NCI-H524 treated with DMSO at 0.1 percent for 48 hours (cell line): ENCODE results near the gene SIRT3.
"Not testable (repeated sequence)": the region's sequence is repeated elsewhere in the genome, so short reads cannot be mapped to it uniquely, and the experiment has no call there.

Experiments
- DNase-seq: peaks from one replicate; lab custom pipeline; 2025; lab: John Stamatoyannopoulos, UW

SIRT3 gene

GRCh38 chr11:240315-240714 lies 4.2 kb upstream of the SIRT3 start:
- DNase-seq = no peak

- DNase-seq = not testable (repeated sequence)
These were observed 2.2 kb upstream of the SIRT3 start for GRCh38 chr11:238346-238745.

- peak; percentile 11 for DNase-seq
These were observed 929 bp upstream of the SIRT3 start, which contains the start of gene PSMD13 for GRCh38 chr11:236774-237767. Gene PSMD13 (plus strand): TSS chr11:236976. CDS start chr11:237050, 74 bp downstream.

DNA sequence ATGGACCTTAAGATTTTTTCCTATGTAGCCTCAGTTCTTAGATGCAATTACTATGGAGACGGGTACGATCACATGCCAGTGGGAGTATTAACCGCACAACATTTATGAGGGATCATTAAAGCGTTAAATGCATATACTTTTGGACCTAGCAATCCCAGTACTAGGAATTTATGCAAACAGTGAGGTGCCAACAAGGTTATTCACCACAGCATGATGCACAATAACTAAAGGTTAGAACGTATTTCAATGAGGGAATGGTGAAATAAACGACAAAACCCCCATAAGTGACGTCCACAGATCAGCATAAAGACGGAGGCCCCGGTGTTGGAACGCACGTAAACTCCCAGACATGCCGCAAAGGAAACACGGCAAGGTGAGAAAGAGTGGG lies 539 bp downstream of the SIRT3 start:
- DNase-seq = no peak

GRCh38 chr11:235180-235579 lies 962 bp downstream of the SIRT3 start:
- DNase-seq = no peak

DNA sequence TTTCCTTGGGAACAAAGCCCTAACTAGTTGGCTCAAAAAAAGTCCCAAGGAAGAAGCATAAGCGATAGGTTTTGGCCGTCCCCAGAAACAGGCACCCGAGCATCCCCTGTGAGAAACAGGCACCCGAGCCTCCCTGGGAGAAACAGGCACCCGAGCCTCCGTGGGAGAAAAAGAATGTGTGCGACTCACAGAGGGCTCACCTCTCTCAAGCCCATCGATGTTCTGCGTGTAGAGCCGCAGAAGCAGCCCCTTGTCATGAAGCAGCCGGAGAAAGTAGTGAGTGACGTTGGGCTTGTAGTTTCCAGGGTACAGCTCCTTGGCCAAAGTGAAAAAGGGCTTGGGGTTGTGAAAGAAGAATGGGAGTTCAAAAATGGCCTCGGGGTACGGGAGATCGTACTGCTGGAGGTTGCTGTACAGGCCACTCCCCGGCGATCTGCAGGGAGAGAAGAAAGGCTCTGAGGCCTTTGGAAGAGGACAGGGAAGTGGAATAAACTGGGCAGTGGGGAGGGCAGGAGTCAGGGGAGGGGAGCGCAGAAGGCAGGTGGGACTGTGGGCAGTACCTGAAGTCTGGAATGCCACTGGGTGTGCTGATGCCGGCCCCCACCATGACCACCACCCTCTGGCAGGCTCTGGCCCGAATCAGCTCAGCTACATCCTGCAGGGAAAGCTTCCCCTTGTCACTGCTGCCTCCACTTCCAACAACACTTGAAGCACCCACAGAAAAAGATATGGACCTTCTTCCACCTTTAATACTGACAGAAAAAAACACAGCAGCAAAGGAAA lies 3.2 kb downstream of the SIRT3 start:
- DNase-seq = no peak

DNA sequence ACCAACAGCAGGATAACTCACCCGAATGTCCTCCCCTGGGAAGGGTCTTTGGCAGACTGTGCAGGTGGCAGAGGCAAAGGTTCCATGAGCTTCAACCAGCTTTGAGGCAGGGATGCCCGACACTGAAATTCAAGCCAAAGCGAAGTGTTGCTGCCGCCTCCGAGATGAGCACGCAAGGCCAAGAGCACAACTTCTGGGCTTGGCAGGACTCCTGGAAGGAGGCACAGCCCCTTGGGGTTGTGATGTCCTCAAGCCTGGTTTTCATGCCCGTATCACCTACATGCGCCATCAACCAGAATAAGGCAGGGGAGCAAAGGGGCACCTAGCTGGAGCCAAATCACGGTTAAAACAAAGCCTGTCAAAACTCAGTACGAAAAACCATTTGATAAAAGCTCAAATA lies 5.7 kb downstream of the SIRT3 start:
- DNase-seq = no peak

- no peak for DNase-seq
These were observed 8.2 kb downstream of the SIRT3 start for GRCh38 chr11:227824-228379.

GRCh38 chr11:225734-226453 lies 10.2 kb downstream of the SIRT3 start:
- DNase-seq = no peak

GRCh38 chr11:224424-224823 lies 11.7 kb downstream of the SIRT3 start:
- no peak for DNase-seq

DNA sequence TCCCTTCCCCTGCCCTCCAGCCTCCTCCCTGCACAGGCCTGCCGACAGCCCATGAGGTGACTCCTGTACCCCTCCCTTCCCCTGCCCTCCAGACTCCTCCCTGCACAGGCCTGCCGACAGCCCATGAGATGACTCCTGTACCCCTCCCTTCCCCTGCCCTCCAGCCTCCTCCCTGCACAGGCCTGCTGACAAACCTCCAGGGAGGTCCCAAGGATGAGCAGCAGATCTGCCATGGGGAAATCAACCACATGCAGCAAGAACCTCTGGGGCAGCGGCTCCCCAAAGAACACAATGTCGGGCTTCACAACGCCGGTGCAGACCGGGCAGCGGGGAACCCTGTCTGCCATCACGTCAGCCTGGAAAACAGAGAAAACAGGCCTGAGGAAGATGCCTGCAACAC lies 12.3 kb downstream of the SIRT3 start:
- DNase-seq = no peak

GRCh38 chr11:223026-223789 lies 12.9 kb downstream of the SIRT3 start:
- DNase-seq = no peak

DNA sequence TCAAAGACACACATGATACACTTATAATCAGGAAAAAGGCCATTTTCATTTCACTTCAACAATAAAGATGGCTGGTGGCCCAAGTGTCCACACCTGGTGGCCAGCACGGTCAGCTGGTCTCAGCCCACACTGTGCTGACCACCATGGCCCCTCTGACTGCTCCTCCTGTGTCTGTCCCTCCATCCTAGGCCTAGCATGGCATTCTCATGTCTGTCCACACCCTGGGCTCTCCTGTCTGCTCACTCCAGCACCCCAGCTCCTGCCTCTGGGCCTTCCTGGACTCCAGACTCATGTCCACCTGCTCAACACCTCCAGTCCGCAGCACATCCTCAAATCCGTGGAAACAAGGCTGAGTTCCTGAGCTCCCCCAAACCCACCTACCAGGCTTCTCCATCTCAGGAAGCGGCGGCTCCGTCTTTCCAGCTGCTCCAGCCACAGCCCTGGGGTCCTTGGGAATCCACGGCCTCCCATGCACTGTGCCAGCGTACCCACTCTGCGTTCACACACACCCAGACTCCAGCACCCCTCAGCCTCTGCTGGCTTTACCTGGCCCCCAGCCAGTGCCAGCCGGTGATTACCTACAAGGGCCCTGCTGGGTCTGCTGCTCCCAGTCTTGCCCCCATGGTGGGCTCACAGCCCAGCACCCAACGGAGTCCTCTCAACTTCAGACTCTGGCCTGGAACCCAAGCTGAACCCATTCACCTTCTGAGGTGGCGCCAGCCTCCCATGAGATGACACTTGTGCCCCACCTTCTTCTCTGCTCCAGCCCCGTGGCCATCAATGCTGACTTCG lies 13.9 kb downstream of the SIRT3 start:
- DNase-seq = no peak

GRCh38 chr11:221539-221938 lies 14.6 kb downstream of the SIRT3 start:
- no peak for DNase-seq

DNA sequence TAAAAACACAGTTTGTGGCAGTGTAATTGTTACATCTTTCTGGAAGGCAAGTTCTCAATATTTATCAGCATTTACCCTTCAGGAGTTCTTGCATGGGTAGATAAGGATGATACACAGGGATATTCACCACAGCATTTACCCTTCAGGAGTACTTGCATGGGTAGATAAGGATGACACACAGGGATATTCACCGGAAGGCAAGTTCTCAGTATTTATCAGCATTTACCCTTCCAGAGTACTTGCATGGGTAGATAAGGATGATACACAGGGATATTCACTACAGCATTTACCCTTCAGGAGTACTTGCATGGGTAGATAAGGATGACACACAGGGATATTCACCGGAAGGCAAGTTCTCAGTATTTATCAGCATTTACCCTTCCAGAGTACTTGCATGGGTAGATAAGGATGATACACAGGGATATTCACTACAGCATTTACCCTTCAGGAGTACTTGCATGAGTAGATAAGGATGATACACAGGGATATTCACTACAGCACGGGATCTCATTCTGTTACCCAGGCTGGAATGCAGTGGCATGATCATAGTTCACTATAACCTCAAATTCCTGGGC lies 15.4 kb downstream of the SIRT3 start:
- not testable (repeated sequence) for DNase-seq

DNA sequence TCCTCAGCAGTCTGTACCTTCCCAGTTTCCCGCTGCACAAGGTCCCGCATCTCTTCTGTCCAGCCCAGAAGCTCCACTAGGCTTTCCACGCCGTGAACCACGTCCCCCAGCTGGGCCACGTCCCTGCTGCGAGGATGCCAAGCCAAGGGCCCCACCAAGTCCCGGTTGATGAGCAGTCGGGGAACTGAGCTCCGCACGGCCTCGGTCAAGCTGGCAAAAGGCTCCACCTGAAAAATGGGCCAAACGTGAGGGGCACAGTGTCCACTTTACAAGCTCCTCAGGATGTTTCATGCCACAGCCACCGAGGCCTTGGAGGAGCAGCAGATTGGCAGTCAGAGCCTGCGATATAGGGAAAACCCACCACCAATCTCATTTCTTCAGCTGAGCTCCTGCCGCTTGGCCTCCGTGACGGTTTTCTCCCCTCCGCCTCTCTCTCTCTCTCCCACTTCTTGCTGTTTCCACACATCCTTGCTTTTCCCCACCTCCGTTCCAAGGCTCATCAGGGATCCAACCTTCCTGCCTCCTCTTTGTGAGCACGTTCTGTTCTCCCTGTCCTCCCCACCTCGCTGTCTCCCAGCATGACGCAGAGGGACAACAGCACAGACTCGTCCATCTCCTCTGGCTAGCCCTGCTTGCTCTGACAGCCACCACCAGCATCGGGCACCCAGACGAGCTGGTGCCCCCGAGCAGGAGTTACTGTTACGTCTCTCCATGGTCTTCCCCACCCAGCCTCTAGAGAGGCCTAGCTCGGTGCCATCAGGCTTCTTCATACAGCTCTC lies 17.1 kb downstream of the SIRT3 start:
- DNase-seq = no peak

DNA sequence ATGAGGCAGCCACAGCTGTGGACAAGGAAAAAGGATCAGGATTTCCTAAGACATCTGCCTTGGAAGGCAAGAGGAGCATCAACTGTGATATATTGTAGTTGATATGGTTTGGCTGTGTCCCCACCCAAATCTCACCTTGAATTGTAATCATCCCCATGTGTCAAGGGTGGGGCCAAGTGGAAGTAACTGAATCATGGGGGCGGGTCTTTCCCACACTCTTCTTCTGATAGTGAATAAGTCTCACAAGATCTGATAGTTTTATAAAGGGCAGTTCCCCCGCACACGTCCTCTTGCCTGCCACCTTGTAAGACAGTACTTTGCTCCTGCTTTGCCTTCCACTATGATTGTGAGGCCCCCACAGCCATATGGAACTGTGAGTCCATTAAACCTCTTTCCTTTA lies 18.4 kb downstream of the SIRT3 start:
- no peak for DNase-seq

DNA sequence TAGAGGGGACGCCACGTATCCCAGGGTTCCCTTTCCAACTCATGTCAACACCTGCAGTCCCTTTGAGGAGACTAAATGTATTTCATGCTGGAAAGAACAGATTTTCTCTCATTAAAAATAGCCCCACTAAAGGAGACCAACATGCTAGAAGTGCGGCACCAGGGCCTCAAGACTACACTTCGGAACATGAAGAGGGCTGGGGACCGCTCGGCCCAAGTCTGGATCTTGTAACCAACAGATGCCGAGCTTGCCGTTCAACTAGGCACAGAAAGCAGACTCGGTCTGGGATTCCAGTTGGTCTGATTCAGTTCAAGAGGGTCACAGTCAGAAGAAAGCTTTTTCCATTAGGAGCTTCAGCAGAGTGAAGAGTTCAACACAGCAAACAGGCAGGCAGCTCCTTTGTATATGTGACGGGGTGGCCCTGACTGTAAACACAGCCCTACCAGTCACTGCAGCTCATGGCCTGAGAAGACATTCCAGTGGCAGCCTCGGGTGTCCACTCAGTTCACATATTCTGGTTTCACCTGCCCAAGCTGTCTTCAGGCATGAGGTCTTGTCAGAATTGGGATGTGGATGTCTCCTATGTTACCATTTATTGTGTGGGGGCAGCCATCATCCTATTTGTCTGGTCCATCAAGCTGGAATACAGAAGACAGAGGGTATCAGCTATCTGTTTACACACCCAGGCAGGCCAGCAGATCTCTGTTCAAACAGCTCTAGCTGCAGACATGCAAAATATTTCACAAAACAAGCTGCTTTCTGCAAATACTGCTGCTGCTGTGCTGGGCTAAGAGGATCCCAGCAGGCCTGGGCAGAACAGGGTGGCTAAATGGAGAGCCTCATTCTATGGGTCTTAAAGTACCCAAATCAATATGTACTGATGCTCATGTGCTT lies 19.8 kb downstream of the SIRT3 start:
- DNase-seq = no peak
